HG02798 (cell line): ENCODE data around the gene SH2D2A.

Source experiments
- ATAC-seq: cut with Tn5 transposase; IDR thresholded peaks from one replicate; pipeline ENCODE4 v1.9.1; 2021; ENCODE audit warnings: mild to moderate bottlenecking; ENCODE audit not compliant: unreplicated experiment, poor library complexity

Gene SH2D2A

GRCh38 chr1:156848461-156849150 is 32.0 kb upstream of the SH2D2A start:
- ATAC-seq, result no peak

GRCh38 chr1:156847591-156848460 is 31.2 kb upstream of the SH2D2A start:
- ATAC-seq, result no peak

GRCh38 chr1:156846643-156847042 is 30.0 kb upstream of the SH2D2A start:
- no peak for ATAC-seq

GRCh38 chr1:156845953-156846545 is 29.4 kb upstream of the SH2D2A start:
- ATAC-seq, result no peak

GRCh38 chr1:156845055-156845952 is 28.7 kb upstream of the SH2D2A start:
- ATAC-seq, result no peak

GRCh38 chr1:156844638-156845037 is 28.0 kb upstream of the SH2D2A start:
- no peak for ATAC-seq

GRCh38 chr1:156844102-156844501 is 27.5 kb upstream of the SH2D2A start:
- ATAC-seq, result no peak

GRCh38 chr1:156842618-156843300 is 26.1 kb upstream of the SH2D2A start:
- ATAC-seq, result no peak

GRCh38 chr1:156841295-156841855 is 24.7 kb upstream of the SH2D2A start:
- ATAC-seq, result no peak

- no peak for ATAC-seq
Observed at GRCh38 chr1:156840898-156841279, 24.2 kb upstream of the SH2D2A start.

GRCh38 chr1:156840186-156840897 is 23.7 kb upstream of the SH2D2A start:
- ATAC-seq, result no peak

- no peak for ATAC-seq
Observed at GRCh38 chr1:156839426-156840109, 22.9 kb upstream of the SH2D2A start.

- no peak for ATAC-seq
Observed at GRCh38 chr1:156838972-156839371, 22.3 kb upstream of the SH2D2A start.

- no peak for ATAC-seq
Observed at GRCh38 chr1:156836892-156837291, 20.2 kb upstream of the SH2D2A start.

- peak; percentile 67 for ATAC-seq
Observed at GRCh38 chr1:156836041-156836654, 19.5 kb upstream of the SH2D2A start.

GRCh38 chr1:156834322-156834721 is 17.7 kb upstream of the SH2D2A start:
- no peak for ATAC-seq

- no peak for ATAC-seq
Observed at GRCh38 chr1:156833603-156834002, 17.0 kb upstream of the SH2D2A start.

- ATAC-seq, result no peak
Observed at GRCh38 chr1:156832434-156832833, 15.8 kb upstream of the SH2D2A start.
